Activated CD4-positive, CD25-positive, alpha-beta regulatory T cell treated with anti-CD3 and anti-CD28 coated beads, Interleukin-2, amount 50 U/mL, for 16 hours (primary cell): ENCODE results near the gene MEN1.
"Not testable (repeated sequence)": the region's sequence is repeated elsewhere in the genome, so short reads cannot be mapped to it uniquely, and the experiment has no call there.

Experiments used
- DNase-seq: peaks from one replicate; pipeline ENCODE4 v3.0.0-alpha.2; 2020; ENCODE audit warnings: low read depth, low spot score

Gene MEN1

DNA sequence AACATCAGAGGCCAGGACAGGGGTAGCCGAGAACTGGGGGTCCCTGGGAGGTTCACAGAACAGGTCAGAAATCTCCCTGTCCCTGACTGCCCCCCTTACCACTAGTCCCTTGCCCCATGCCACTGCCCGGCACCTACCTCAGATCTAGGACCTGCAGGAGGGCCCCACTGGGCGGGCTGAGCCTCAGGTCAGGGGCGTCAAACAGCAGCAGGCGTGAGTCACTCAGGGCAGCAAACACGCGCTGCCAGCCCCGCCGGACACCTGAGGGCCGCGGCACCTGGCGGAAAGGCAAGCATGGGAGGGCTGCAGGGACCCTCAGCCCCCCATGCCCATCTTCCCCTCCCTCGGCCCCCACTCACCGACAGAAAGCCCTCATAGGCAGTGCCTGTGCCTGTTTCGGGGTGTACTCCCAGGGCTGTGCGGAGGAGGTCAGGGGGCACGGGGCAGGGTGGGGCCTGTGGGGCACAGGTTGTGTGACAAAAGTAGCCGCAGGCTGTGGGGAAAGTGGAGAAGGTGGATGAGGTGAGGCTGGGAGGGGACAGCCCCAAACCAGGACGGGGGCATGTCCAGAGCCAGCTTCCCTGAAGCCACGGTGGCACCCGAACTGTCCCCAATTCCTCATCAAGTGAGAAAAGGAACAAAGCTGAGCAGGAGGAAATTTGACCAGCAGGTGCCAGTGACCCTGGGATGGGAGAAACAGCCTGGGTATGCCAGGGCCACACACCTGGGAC lies 22.3 kb upstream of the MEN1 start:
- DNase-seq = no peak

DNA sequence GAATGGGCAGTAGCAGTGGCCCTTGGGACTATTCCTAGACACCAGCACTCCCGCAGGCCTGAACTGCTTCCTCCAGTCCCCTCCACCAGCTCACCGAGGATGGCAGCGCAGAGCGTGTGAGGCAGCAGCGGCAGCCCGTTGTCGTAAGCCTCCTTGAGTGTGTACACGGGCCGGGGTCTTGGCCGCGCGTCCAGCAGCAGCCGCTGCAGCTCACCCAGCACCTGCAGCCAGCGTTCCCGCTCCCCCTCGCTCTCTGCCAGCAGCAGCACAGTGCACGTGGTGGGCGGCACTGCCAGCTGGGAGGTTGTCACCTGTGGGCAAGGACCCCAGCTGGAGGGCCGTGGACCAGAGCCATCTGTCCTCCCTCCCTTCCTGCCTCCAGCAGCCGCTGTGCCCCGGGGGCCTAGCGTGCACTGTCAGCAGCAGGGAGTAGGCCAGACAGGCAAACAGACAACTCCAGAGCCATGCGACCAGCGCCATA lies 21.1 kb upstream of the MEN1 start:
- DNase-seq = no peak

- no peak for DNase-seq
These were observed 19.3 kb upstream of the MEN1 start for GRCh38 chr11:64829536-64830251.

GRCh38 chr11:64827451-64827839 lies 17.1 kb upstream of the MEN1 start:
- no peak for DNase-seq

DNA sequence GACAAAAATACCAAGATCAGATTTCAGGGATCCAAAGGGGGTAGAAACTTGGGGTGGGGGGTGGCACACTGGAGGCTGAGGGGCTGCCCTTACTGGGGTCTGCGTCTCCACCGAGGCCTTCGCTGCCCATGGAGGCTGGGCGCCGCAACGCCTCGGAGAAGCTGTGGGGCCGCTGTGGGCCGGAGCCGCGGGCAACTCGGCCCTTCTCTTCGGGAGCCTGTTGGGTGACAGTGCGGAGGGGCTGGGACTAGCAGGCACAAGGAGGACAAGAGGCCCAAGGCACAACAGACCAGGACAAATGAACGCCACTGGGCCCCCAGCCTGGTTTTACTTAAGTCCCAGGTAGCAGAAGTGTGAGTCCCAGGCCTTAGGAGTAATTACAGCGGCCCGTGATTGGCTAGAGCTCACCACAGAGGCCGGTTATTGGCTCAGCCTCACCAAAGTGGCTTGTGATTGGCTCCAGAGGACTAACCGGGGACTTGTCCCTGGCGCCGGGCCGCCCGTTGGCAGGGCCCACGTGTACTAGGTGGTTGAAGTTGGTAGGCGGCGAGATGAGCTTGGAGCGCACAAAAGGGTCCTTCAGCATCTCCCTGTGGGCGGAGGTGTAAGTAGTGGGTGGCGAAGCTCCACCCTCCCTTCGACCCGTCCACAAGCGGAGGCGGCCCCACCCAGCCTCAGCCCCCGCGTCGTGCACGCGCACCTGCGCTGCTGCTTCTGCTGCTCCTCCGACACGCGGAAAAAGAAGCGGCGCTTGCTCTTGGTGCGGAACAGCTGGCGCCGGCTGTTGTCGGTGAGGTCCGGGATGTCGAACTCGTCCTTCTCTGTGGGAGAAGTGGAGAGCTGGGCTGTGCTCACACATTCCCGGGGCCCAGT lies 16.5 kb upstream of the MEN1 start:
- DNase-seq = no peak

- no peak for DNase-seq
These were observed 15.7 kb upstream of the MEN1 start for GRCh38 chr11:64826062-64826461.

DNA sequence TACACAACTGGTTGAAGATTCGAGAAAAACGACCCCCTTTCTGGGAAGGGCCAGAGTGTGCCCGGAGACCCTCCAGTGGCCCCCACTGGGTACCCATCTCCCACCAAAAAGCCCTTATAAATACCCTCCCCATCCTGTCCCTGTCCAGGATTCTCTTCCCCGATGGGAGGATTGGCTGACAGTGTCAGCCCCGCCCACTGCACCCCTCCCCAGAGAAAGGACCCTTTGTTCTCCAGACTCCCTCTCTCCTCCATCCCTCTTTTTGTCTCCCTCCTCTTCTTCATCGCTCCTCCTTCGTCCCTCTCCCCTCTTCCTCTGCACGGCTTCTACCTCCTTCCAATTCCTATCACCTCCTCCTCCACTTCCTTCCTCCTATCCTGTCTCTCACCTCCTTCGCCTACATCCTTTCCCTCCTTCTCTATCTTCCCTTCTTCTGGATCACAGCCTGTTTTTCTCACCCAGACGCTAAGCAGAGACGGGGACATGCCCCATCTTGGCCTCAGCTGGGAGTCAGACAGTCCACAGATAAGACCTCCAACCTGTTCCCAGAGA lies 13.3 kb upstream of the MEN1 start:
- no peak for DNase-seq

- no peak for DNase-seq
These were observed 7.1 kb upstream of the MEN1 start for GRCh38 chr11:64817476-64817875.

DNA sequence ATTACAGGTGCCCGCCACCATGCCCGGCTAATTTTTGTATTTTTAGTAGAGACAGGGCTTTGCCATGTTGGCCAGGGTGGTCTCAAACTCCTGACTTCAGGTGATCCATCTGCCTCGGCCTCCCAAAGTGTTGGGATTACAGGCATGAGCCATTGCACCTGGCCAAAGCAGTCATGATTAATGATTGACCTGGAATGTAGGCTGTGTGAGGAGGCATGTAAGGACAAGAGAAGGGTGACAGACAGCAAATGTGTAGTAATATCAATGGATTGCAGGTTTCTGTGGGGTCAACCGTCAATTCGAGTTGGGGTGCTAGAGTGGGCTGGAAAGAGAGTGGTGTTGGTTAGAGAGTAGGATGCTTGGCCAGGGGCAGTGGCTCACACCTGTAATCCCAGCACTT lies 5.1 kb upstream of the MEN1 start:
- not testable (repeated sequence) for DNase-seq

GRCh38 chr11:64814712-64815187 lies 4.4 kb upstream of the MEN1 start:
- DNase-seq = no peak

DNA sequence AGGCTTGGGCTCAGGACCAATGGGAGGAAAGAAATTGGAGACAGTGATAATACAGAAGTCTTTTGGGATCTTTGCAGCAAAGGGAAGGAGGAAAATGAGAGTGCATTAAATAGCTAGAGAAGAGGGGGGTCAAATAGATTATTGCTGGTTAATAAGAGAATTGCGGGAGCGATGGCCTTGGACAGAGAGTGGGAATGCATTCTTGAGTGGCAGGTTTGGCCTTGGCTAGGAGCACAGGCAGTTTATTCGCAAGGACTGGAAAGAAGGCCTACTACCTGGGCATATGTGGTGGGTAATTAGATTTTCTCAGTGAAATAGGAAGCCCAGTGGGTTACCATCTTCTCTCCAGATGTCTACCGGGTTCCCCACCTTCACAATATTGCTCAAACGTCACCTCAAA lies 3.5 kb upstream of the MEN1 start:
- DNase-seq = no peak

GRCh38 chr11:64810891-64811272 lies 531 bp upstream of the MEN1 start:
- DNase-seq = no peak

DNA sequence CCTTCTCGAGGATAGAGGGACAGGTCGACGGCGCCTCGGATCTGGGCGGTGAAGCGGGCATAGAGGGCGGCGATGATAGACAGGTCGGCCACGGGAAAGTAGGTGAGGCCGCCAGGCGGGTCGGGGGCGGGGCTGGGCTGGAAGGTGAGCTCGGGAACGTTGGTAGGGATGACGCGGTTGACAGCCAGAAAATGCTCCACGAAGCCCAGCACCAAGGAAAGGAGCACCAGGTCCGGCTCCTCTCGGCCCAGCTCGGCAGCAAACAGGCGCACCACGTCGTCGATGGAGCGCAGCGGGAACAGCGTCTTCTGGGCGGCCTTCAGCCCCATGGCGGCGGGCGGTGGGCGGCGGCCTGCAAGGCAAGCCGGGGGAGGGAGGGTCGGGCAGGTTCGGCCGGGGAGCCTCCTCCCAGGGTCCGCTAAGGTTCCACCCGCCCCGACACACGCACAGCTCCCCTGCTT lies 540 bp downstream of the MEN1 start:
- no peak for DNase-seq

DNA sequence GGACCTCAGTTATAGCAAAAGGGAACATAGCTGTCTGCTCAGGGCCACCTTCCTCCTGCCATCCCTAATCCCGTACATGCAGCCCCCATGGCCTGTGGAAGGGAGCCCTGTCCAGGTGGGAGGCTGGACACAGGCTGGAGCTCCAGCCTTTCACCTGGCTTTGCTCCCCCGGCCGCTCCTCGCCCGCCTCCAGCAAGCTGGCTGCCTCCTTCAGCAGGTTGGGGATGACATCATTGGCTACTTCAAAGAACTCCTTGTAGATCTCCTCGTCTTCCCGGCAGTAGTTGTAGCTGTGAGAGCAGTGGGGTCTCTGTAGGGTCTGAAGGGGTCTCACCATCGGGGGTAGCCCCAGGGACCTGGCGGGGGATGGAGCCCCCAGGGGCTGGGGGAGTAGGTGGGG lies 4.9 kb downstream of the MEN1 start:
- DNase-seq = no peak

- DNase-seq = no peak
These were observed 5.8 kb downstream of the MEN1 start for GRCh38 chr11:64804346-64805210.

- DNase-seq = no peak
These were observed 6.5 kb downstream of the MEN1 start for GRCh38 chr11:64803846-64804345.

GRCh38 chr11:64803158-64803845 lies 7.0 kb downstream of the MEN1 start, which contains the start of gene MAP4K2:
Gene MAP4K2 (minus strand): TSS chr11:64803214. CDS start chr11:64803149, 65 bp downstream.
- DNase-seq = peak; percentile 67

GRCh38 chr11:64802370-64803157 lies 7.8 kb downstream of the MEN1 start:
- DNase-seq = no peak
